Measurements from ENCODE around the gene PSMA2.

DNA sequence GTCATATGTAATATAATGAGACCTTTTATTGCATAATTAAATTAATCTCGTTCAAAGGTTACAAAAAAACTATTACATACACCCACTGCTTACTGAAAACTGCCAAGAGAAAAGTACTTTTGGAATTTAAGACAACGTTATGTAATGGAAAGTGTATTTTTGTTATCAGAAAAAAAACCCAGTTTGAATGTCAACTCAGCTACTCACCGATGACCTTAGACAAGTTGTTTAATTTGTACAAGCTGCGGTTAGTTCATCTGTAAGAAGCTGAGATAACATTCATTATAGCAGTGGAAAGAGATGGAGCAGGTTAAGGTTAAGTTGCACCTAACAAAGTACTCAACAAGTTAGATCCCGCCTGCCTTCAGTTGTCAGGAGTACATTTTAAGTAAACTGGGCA, 1.1 kb downstream of the PSMA2 start:
- TF ChIP-seq, protein P1, sequence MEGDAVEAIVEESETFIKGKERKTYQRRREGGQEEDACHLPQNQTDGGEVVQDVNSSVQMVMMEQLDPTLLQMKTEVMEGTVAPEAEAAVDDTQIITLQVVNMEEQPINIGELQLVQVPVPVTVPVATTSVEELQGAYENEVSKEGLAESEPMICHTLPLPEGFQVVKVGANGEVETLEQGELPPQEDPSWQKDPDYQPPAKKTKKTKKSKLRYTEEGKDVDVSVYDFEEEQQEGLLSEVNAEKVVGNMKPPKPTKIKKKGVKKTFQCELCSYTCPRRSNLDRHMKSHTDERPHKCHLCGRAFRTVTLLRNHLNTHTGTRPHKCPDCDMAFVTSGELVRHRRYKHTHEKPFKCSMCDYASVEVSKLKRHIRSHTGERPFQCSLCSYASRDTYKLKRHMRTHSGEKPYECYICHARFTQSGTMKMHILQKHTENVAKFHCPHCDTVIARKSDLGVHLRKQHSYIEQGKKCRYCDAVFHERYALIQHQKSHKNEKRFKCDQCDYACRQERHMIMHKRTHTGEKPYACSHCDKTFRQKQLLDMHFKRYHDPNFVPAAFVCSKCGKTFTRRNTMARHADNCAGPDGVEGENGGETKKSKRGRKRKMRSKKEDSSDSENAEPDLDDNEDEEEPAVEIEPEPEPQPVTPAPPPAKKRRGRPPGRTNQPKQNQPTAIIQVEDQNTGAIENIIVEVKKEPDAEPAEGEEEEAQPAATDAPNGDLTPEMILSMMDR (IDR thresholded peaks at IDR 0.05) = no peak
- TF ChIP-seq POLR2A (IDR thresholded peaks at IDR 0.05) = no peak

Data from breast epithelium (tissue), 3 donors.